IMR-90 (cell line): ENCODE measurements around the gene KAZN. TPM values are rescaled to one million over a fixed set of nuclear protein-coding genes. Genes with fewer than 3 reads are reported as not detected.

Source experiments
- ATAC-seq: fragments of 200-7000 bp; cut with Tn5 transposase; 2 replicates; pipeline ENCODE4 v1.9.1; 2020; ENCODE audit warnings: low read depth, mild to moderate bottlenecking, moderate library complexity
- BruUV-seq: library from RNA; stranded (reverse); fragments of 400-500 nt; replicated peaks from 2 replicates; lab custom pipeline; 2021; lab: Mats Ljungman, UMichigan
- CTCF ChIA-PET: fragments of 300-600 bp; formaldehyde crosslinking; extraction: SDS; loops from one replicate; lab custom pipeline; 2021; ENCODE audit warnings: antibody characterized with exemption; lab: Yijun Ruan, JAX
- POLR2A ChIA-PET: fragments of 300-600 bp; sonication (Branson Sonifier 250); formaldehyde crosslinking; loops from one replicate; lab custom pipeline; 2022; ENCODE audit warnings: antibody characterized with exemption; ENCODE audit not compliant: unreplicated experiment; lab: Charles Lee
- DNase-seq: peaks from one replicate; pipeline ENCODE4 v3.0.0; 2013
- H2AFZ ChIP-seq: replicated peaks from 2 replicates; pipeline ENCODE3; 2013; ENCODE audit warnings: low read length, mild to moderate bottlenecking; ENCODE audit not compliant: poor library complexity
- H2AK5ac ChIP-seq: 2 replicates; pipeline ENCODE4 v1.6.1; 2013; ENCODE audit warnings: low read depth, low read length, inconsistent platforms
- H2AK9ac ChIP-seq: replicated peaks from 2 replicates; pipeline ENCODE3; 2013; ENCODE audit warnings: mild to moderate bottlenecking, low read depth, low read length, moderate library complexity; ENCODE audit not compliant: poor library complexity
- H2BK120ac ChIP-seq: 2 replicates; pipeline ENCODE4 v1.6.1; 2013; ENCODE audit warnings: low read depth, low read length, inconsistent platforms
- H2BK15ac ChIP-seq: 3 replicates; pipeline ENCODE4 v1.6.1; 2013; ENCODE audit warnings: low read depth, low read length, inconsistent platforms
- H2BK20ac ChIP-seq: 2 replicates; pipeline ENCODE4 v1.6.1; 2013; ENCODE audit warnings: low read depth, mild to moderate bottlenecking, inconsistent platforms, low read length, moderate library complexity
- H2BK5ac ChIP-seq: 2 replicates; pipeline ENCODE4 v1.6.1; 2013; ENCODE audit warnings: mild to moderate bottlenecking, low read depth, low read length, inconsistent platforms; ENCODE audit not compliant: poor library complexity, severe bottlenecking
- H3K14ac ChIP-seq: replicated peaks from 2 replicates; pipeline ENCODE4 v1.6.1; 2013; ENCODE audit warnings: low read depth, low read length, inconsistent platforms
- H3K18ac ChIP-seq: 2 replicates; pipeline ENCODE4 v1.6.1; 2013; ENCODE audit warnings: low read depth, low read length, control low read depth
- H3K23ac ChIP-seq: 2 replicates; pipeline ENCODE4 v1.6.1; 2013; ENCODE audit warnings: low read depth, low read length, inconsistent platforms
- H3K27ac ChIP-seq: 2 replicates; pipeline ENCODE4 v1.5.1; 2013; ENCODE audit warnings: mild to moderate bottlenecking, control low read depth, low read length; ENCODE audit not compliant: insufficient read depth
- H3K27me3 ChIP-seq: 2 replicates; pipeline ENCODE4 v1.6.1; 2013; ENCODE audit warnings: low read length; ENCODE audit not compliant: control insufficient read depth, insufficient read depth
- H3K36me3 ChIP-seq: 2 replicates; pipeline ENCODE4 v1.6.1; 2013; ENCODE audit warnings: low read length, mixed read lengths; ENCODE audit not compliant: control insufficient read depth, insufficient read depth
- H3K4ac ChIP-seq: 2 replicates; pipeline ENCODE4 v1.6.1; 2013; ENCODE audit warnings: low read depth, low read length, inconsistent platforms
- H3K4me1 ChIP-seq: 2 replicates; pipeline ENCODE4 v1.6.1; 2013; ENCODE audit warnings: low read length, mixed read lengths; ENCODE audit not compliant: control insufficient read depth, insufficient read depth
- H3K4me2 ChIP-seq: 2 replicates; pipeline ENCODE4 v1.6.1; 2013; ENCODE audit warnings: low read depth, mild to moderate bottlenecking, control low read depth, low read length, moderate library complexity
- H3K4me3 ChIP-seq: 2 replicates; pipeline ENCODE4 v1.5.1; 2013; ENCODE audit warnings: low read depth, mild to moderate bottlenecking, control low read depth, low read length, moderate library complexity; ENCODE audit not compliant: insufficient read depth
- H3K56ac ChIP-seq: 2 replicates; pipeline ENCODE4 v1.6.1; 2013; ENCODE audit warnings: low read length, inconsistent platforms; ENCODE audit not compliant: insufficient read depth; ENCODE audit errors: extremely low read depth
- H3K79me1 ChIP-seq, 2 experiments: 2 replicates each; pipeline ENCODE4 v1.6.1; 2013; ENCODE audit warnings: low read length in 2 of 2, inconsistent platforms in 1 of 2, low read depth in 1 of 2
- H3K9ac ChIP-seq: 2 replicates; pipeline ENCODE4 v1.6.1; 2013; ENCODE audit warnings: low read depth, low read length, control low read depth
- H3K9me1 ChIP-seq: 2 replicates; pipeline ENCODE4 v1.6.1; 2013; ENCODE audit warnings: low read length, inconsistent platforms; ENCODE audit not compliant: insufficient read depth
- H3K9me3 ChIP-seq: 2 replicates; pipeline ENCODE4 v1.6.1; 2013; ENCODE audit warnings: low read length; ENCODE audit not compliant: control insufficient read depth, insufficient read depth
- H4K20me1 ChIP-seq: 2 replicates; pipeline ENCODE4 v1.6.1; 2013; ENCODE audit warnings: low read length, inconsistent platforms; ENCODE audit not compliant: insufficient read depth
- H4K5ac ChIP-seq: 2 replicates; pipeline ENCODE4 v1.6.1; 2013; ENCODE audit warnings: mild to moderate bottlenecking, low read depth, low read length, control low read depth
- H4K8ac ChIP-seq, 2 experiments: 2 replicates each; pipeline ENCODE4 v1.6.1; 2013; ENCODE audit warnings: low read depth in 2 of 2, low read length in 2 of 2, control low read depth in 1 of 2, inconsistent platforms in 1 of 2
- H4K91ac ChIP-seq: 2 replicates; pipeline ENCODE4 v1.6.1; 2013; ENCODE audit warnings: low read depth, low read length, inconsistent platforms; ENCODE audit not compliant: insufficient read depth
- CEBPB ChIP-seq: IDR thresholded peaks from 2 replicates; pipeline ENCODE4 v1.6.1; 2012; ENCODE audit warnings: low read depth, low read length, improper control_type of control experiment
- CTCF ChIP-seq: conservative IDR thresholded peaks from 2 replicates; pipeline ENCODE4 v1.5.1; 2012; ENCODE audit warnings: mild to moderate bottlenecking, low read depth, low read length, improper control_type of control experiment
- ELK1 ChIP-seq: fragments of 150-350 bp; IDR thresholded peaks from 2 replicates; pipeline ENCODE4 v1.6.1; 2016; ENCODE audit warnings: low read depth, mild to moderate bottlenecking, low read length, moderate library complexity, borderline replicate concordance
- MXI1 ChIP-seq: IDR thresholded peaks from 2 replicates; pipeline ENCODE4 v1.6.1; 2012; ENCODE audit warnings: low read depth, mild to moderate bottlenecking, low read length, moderate library complexity, borderline replicate concordance
- POLR2A ChIP-seq: IDR thresholded peaks from 2 replicates; pipeline ENCODE4 v1.6.1; 2012; ENCODE audit warnings: mild to moderate bottlenecking, low read depth, low read length
- SMC3 ChIP-seq: fragments of 150-350 bp; IDR thresholded peaks from 2 replicates; pipeline ENCODE4 v1.6.1; 2016; ENCODE audit warnings: low read depth, mild to moderate bottlenecking, antibody characterized with exemption, low read length, moderate library complexity
- WGBS, 2 experiments: methylation state at CpG; one replicate each; pipeline versions ENCODE4 v1.1.5 to v1.1.7; 2013; ENCODE audit warnings: missing lambda C conversion rate in 2 of 2; ENCODE audit not compliant: insufficient read length in 1 of 2; ENCODE audit errors: extremely low coverage in 2 of 2; 5-methylcytosine and 5-hydroxymethylcytosine counted together
- dilution Hi-C: fragments of 300-500 bp; cut with HindIII; formaldehyde crosslinking; loops from one replicate; pipeline ENCODE4 v1.14.3; 2018; ENCODE audit warnings: low sequenced_read_pairs; ENCODE audit not compliant: unreplicated experiment
- in situ Hi-C: fragments of 300-500 bp; cut with MboI; formaldehyde crosslinking; loops from 3 replicates; pipeline ENCODE4 v1.14.3; 2019; ENCODE audit warnings: low sequenced_read_pairs, inconsistent platforms, mixed read lengths
- intact Hi-C: fragments of 100-400 bp; cut with micrococcal nuclease; formaldehyde crosslinking; loops from 2 replicates; pipeline ENCODE4 v1.10.0; 2022
- polyA plus RNA-seq, 3 experiments: library from polyadenylated mRNA; depleted of rRNA; stranded (reverse); fragments of >200 nt; gene quantifications; 2 replicates each; pipeline ENCODE4 v1.2.3, GENCODE V29; 2012; ENCODE audit warnings: low replicate concordance in 1 of 3
- total RNA-seq: library from RNA; depleted of rRNA; stranded (reverse); fragments of >200 nt; gene quantifications from 2 replicates; pipeline ENCODE4 v1.2.3, GENCODE V29; 2012

The KAZN gene
- total and polyA plus RNA-seq, 2 of the 4 experiments (the other 2 are of a cell fraction) = 5.2 to 10.5 TPM

GRCh38 chr1:15130607-15131006 is 532.1 kb downstream of the KAZN start:
- Histone ChIP-seq H2BK15ac (no peak overlapping the region), H3K4me3 (no peak overlapping the region), H3K4ac (no peak overlapping the region), H3K9me1 (no peaks in the 10 kb centered on the region), H3K56ac (no peak overlapping the region), H4K20me1 (no peaks in the 10 kb centered on the region; the same call in 1 of the 2 replicates), H3K36me3 (no peaks in the 10 kb centered on the region), H3K27me3 (peaks cover 22% of the 10 kb centered on the region), H2AK5ac (no peak overlapping the region), H2AK9ac (no peak overlapping the region), H3K18ac (no peak overlapping the region), H3K4me1 (no peaks in the 10 kb centered on the region), H3K9ac (no peak overlapping the region), H2BK20ac (no peak overlapping the region), H3K79me1 (no peaks in the 10 kb centered on the region), H2BK120ac (no peak overlapping the region), H4K91ac (no peak overlapping the region), H3K4me2 (no peak overlapping the region), H3K27ac (no peak overlapping the region), H3K9me3 (peaks cover 5% of the 10 kb centered on the region), H3K14ac (no peak overlapping the region), H3K23ac (no peak overlapping the region), H2AFZ (no peak overlapping the region), H4K5ac (no peak overlapping the region), H4K8ac (no peak overlapping the region), H2BK5ac (no peak overlapping the region)
- dilution Hi-C loops (no loop called here), in situ Hi-C loops (no loop called here), intact Hi-C loops (no loop called here)
- no TSS peak for BruUV-seq
- POLR2A ChIA-PET = no interaction called here
- CTCF ChIA-PET = no interaction called here
- DNase-seq (no peak), ATAC-seq (no peak)
- WGBS, 2 experiments = no CpG with 5 or more reads among the region's 3 CpGs
- TF ChIP-seq CEBPB (no peak), SMC3 (no peak), CTCF (no peak), MXI1 (no peak), ELK1 (no peak), POLR2A (no peak)
